ENCODE results near the gene CTRL.

- TF ChIP-seq CTCF (IDR thresholded peaks at IDR 0.05) (no peak), EZH2phosphoT487 (IDR thresholded peaks at IDR 0.05; ENCODE audit: borderline replicate concordance, low read depth) (no peak), ELF1 (IDR thresholded peaks at IDR 0.05) (no peak), EP300 (IDR thresholded peaks at IDR 0.05; ENCODE audit: borderline replicate concordance in 1 of 2, low read depth in 1 of 2, low read length in 1 of 2) (no peak)
Measured at GRCh38 chr16:67945392-67945933, 13.8 kb upstream of the CTRL start.

Data from SK-N-SH (cell line).